Measurements from ENCODE around the gene CNR2.
A peak's percentile ranks its signal among the peaks of the same experiment; 100 is the strongest.

CNR2 gene

GRCh38 chr1:23824711-23825075, 88.5 kb downstream of the CNR2 start:
- TF ChIP-seq CTCF (IDR thresholded peaks at IDR 0.05; ENCODE audit: low read depth, low read length, missing control alignments) = no peak
- no peak for DNase-seq (ENCODE audit: low read depth)
- peak overlapping the region; percentile 97 for H3K4me3 ChIP-seq (ENCODE audit: low read depth, low read length)

- H3K4me3 ChIP-seq (ENCODE audit: low read depth, low read length) = no peak overlapping the region; the same call in 1 of the 2 replicates
- DNase-seq (ENCODE audit: low read depth) = no peak
- no peak for TF ChIP-seq CTCF (IDR thresholded peaks at IDR 0.05; ENCODE audit: low read depth, low read length, missing control alignments)
Measured at GRCh38 chr1:23823767-23824166, 89.4 kb downstream of the CNR2 start.

Data from GM12864 (cell line).